ENCODE data around the gene CCDC33.

GRCh38 chr15:74304431-74304830 lies 68.3 kb downstream of the CCDC33 start:
- TF ChIP-seq, protein P1, sequence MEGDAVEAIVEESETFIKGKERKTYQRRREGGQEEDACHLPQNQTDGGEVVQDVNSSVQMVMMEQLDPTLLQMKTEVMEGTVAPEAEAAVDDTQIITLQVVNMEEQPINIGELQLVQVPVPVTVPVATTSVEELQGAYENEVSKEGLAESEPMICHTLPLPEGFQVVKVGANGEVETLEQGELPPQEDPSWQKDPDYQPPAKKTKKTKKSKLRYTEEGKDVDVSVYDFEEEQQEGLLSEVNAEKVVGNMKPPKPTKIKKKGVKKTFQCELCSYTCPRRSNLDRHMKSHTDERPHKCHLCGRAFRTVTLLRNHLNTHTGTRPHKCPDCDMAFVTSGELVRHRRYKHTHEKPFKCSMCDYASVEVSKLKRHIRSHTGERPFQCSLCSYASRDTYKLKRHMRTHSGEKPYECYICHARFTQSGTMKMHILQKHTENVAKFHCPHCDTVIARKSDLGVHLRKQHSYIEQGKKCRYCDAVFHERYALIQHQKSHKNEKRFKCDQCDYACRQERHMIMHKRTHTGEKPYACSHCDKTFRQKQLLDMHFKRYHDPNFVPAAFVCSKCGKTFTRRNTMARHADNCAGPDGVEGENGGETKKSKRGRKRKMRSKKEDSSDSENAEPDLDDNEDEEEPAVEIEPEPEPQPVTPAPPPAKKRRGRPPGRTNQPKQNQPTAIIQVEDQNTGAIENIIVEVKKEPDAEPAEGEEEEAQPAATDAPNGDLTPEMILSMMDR (IDR thresholded peaks at IDR 0.05; ENCODE audit: insufficient read depth, low read length): no peak
- TF ChIP-seq REST (IDR thresholded peaks at IDR 0.05; ENCODE audit: insufficient replicate concordance, low read depth): no peak
- no peak for TF ChIP-seq POLR2AphosphoS5 (IDR thresholded peaks at IDR 0.05; ENCODE audit: low read depth)
- TF ChIP-seq SPI1 (IDR thresholded peaks at IDR 0.05; ENCODE audit: borderline replicate concordance, low read depth): no peak
- TF ChIP-seq GABPA (IDR thresholded peaks at IDR 0.05; ENCODE audit: low read depth): no peak

All from HL-60 (cell line).